Psoas muscle (tissue), 8 donors: ENCODE data around the gene CENPQ. TPM values are rescaled to one million over a fixed set of nuclear protein-coding genes. Genes with fewer than 3 reads are reported as not detected.

ENCODE experiments used
- ATAC-seq, 4 donors: fragments of 200-7000 bp; cut with Tn5 transposase; one replicate each; pipeline ENCODE4 v1.9.1; 2020; ENCODE audit warnings: moderate library complexity in 3 of 4, mild to moderate bottlenecking in 2 of 4
- DNase-seq, 2 donors: peaks; one replicate each; pipeline ENCODE4 v3.0.0-alpha.2; 2020
- H3K27ac ChIP-seq: fragments of 200-600 bp; one replicate; pipeline ENCODE4 v1.8.0; 2022
- H3K27me3 ChIP-seq, 3 donors: fragments of 200-600 bp in 1 of 3; one replicate each; pipeline versions ENCODE4 v1.6.1 to v1.8.0; 2013 to 2022; ENCODE audit warnings: low read length in 2 of 3, mild to moderate bottlenecking in 2 of 3, moderate library complexity in 1 of 3; ENCODE audit not compliant: insufficient read depth in 3 of 3
- H3K36me3 ChIP-seq, 2 donors: fragments of 200-600 bp in 1 of 2; one replicate each; pipeline versions ENCODE4 v1.6.1 to v1.8.0; 2013 to 2022; ENCODE audit warnings: low read depth in 1 of 2, mild to moderate bottlenecking in 1 of 2, moderate library complexity in 1 of 2; ENCODE audit not compliant: insufficient read depth in 1 of 2
- H3K4me1 ChIP-seq: fragments of 200-600 bp; one replicate; pipeline ENCODE4 v1.8.0; 2022
- H3K4me3 ChIP-seq: fragments of 200-600 bp; one replicate; pipeline ENCODE4 v1.8.0; 2022; ENCODE audit warnings: mild to moderate bottlenecking
- H3K9me3 ChIP-seq: fragments of 200-600 bp; one replicate; pipeline ENCODE4 v1.8.0; 2022
- CTCF ChIP-seq: fragments of 200-600 bp; IDR thresholded peaks from one replicate; pipeline ENCODE4 v1.8.0; 2022; ENCODE audit warnings: antibody characterized with exemption
- WGBS, 3 donors: extraction: QIAGEN DNeasy Blood & Tissue Kit; methylation state at CpG; one replicate each; pipeline versions ENCODE4 v1.1.6 to v1.1.7; 2013; 5-methylcytosine and 5-hydroxymethylcytosine counted together
- intact Hi-C, 2 donors: fragments of 100-400 bp; cut with DNase I; formaldehyde crosslinking; loops; one replicate each; pipeline versions ENCODE4 v1.11.0 to v1.14.2; 2022
- polyA plus RNA-seq, 3 donors: library from polyadenylated mRNA; stranded (reverse); fragments of 200-250 nt; gene quantifications; one replicate each; pipeline ENCODE4 v1.2.3, GENCODE V29; 2013
- total RNA-seq, 4 donors: library from RNA; stranded (reverse); fragmentation: NEBNext Ultra II Directional in 2 of 4; extraction: Animal tissue kit (Norgen Biotek cat#: 25700) in 2 of 4; gene quantifications; one replicate each; pipeline versions ENCODE4 v1.2.1 to v1.2.4, GENCODE V29; 2021 to 2023
- donor health status: healthy with polysubstance abuse.
- donor health status: DM: no; HTN: no; CAD: no; lungs with moderate emphysema.
- donor health status: Bipolar disorder and iron deficiency.
- donor health status: healthy.
- donor health status: DM: yes; HTN: yes; CAD: no.
- donor health status: DM: no; HTN: no; CAD: no.
- donor health status: DM: no; HTN: no; CAD: no.
- donor health status: DM: yes; HTN: yes; CAD: no.

CENPQ gene
- total and polyA plus RNA-seq, 7 donors: 1.9 to 5.5 (median 3.5) TPM

GRCh38 chr6:49523901-49524300 is 60.7 kb downstream of the CENPQ start:
- TF ChIP-seq CTCF: no peak
- no peaks in the 10 kb centered on the region for H3K4me1 ChIP-seq
- no peaks in the 10 kb centered on the region for H3K27me3 ChIP-seq
- H3K27ac ChIP-seq: no peak overlapping the region
- H3K4me3 ChIP-seq: no peak overlapping the region
- WGBS, 3 donors: 91 to 97% (median 92%) methylated on average over 1 of the region's 1 CpG
- no peak for DNase-seq
- no peaks in the 10 kb centered on the region for H3K36me3 ChIP-seq
- intact Hi-C loops: no loop called here
- ATAC-seq: no peak
- no peaks in the 10 kb centered on the region for H3K9me3 ChIP-seq

- no peak for TF ChIP-seq CTCF
- Histone ChIP-seq H3K27ac (no peak overlapping the region), H3K4me1 (no peaks in the 10 kb centered on the region), H3K27me3 (no peaks in the 10 kb centered on the region), H3K36me3 (no peaks in the 10 kb centered on the region), H3K4me3 (no peak overlapping the region), H3K9me3 (no peaks in the 10 kb centered on the region)
- DNase-seq: no peak
- intact Hi-C loops: no loop called here
- WGBS, 3 donors: 64 to 75% (median 69%) methylated on average over 7 of the region's 7 CpGs
- ATAC-seq: no peak
These were observed 61.4 kb downstream of the CENPQ start for GRCh38 chr6:49524541-49524940.

- H3K9me3 ChIP-seq: no peaks in the 10 kb centered on the region
- intact Hi-C loops: loop anchor here in 1 of 2 donors (5.0 kb wide), 1 partner anchor 321 kb away; no protein-coding TSS in a partner anchor
- WGBS, 3 donors: 70 to 72% (median 71%) methylated on average over 12 of the region's 12 CpGs
These were observed 63.4 kb downstream of the CENPQ start for GRCh38 chr6:49526598-49526997.

GRCh38 chr6:49527320-49527719 is 64.2 kb downstream of the CENPQ start:
- no peak for ATAC-seq
- Histone ChIP-seq H3K27me3 (no peaks in the 10 kb centered on the region), H3K4me1 (no peaks in the 10 kb centered on the region), H3K36me3 (no peaks in the 10 kb centered on the region), H3K4me3 (no peak overlapping the region), H3K27ac (no peak overlapping the region), H3K9me3 (no peaks in the 10 kb centered on the region)
- no peak for TF ChIP-seq CTCF
- WGBS, 3 donors: 57 to 72% (median 70%) methylated on average over 1 of the region's 1 CpG
- intact Hi-C loops: loop anchor here in 1 of 2 donors (5.0 kb wide), 1 partner anchor 320 kb away; no protein-coding TSS in a partner anchor
- DNase-seq: no peak

More at GRCh38 chr6:49526598-49526997, 63.4 kb downstream of the CENPQ start:
- H3K27me3 ChIP-seq: no peaks in the 10 kb centered on the region
- H3K4me3 ChIP-seq: no peak overlapping the region
- no peak overlapping the region for H3K27ac ChIP-seq
- no peaks in the 10 kb centered on the region for H3K36me3 ChIP-seq
- ATAC-seq (no peak), DNase-seq (no peak)
- H3K4me1 ChIP-seq: no peaks in the 10 kb centered on the region
- no peak for TF ChIP-seq CTCF

- no peak overlapping the region for H3K27ac ChIP-seq
- H3K9me3 ChIP-seq: no peaks in the 10 kb centered on the region
- DNase-seq (no peak), ATAC-seq (no peak)
- H3K36me3 ChIP-seq: no peaks in the 10 kb centered on the region
- TF ChIP-seq CTCF: no peak
- no peak overlapping the region for H3K4me3 ChIP-seq
- WGBS, 3 donors: 61 to 75% (median 61%) methylated on average over 3 of the region's 3 CpGs
- no peaks in the 10 kb centered on the region for H3K27me3 ChIP-seq
- H3K4me1 ChIP-seq: no peaks in the 10 kb centered on the region
- intact Hi-C loops: loop anchor here in 1 of 2 donors (5.0 kb wide), 1 partner anchor 319 kb away; no protein-coding TSS in a partner anchor
These were observed 65.4 kb downstream of the CENPQ start for GRCh38 chr6:49528571-49528970.
